CD14-positive monocyte (primary cell): ENCODE results near the gene POP7. TPM values are rescaled to one million over a fixed set of nuclear protein-coding genes. Genes with fewer than 3 reads are reported as not detected.
A peak's percentile ranks its signal among the peaks of the same experiment; 100 is the strongest.
"Not testable (repeated sequence)": the region's sequence is repeated elsewhere in the genome, so short reads cannot be mapped to it uniquely, and the experiment has no call there.

Experiments used
- DNase-seq, 3 donors: peaks; one replicate each; pipeline ENCODE4 v3.0.0-alpha.2; 2011 to 2022
- H2AFZ ChIP-seq: 2 replicates; pipeline ENCODE4 v1.6.0; 2012; ENCODE audit warnings: mild to moderate bottlenecking, low read depth, low read length, inconsistent platforms; ENCODE audit not compliant: insufficient read depth, poor library complexity, severe bottlenecking
- H3K27ac ChIP-seq, 2 donors: 1 replicate in 1 of 2; 2 replicates in 1 of 2; pipeline ENCODE4 v1.5.1; 2012 to 2013; ENCODE audit warnings: low read length in 2 of 2, control low read depth in 1 of 2, inconsistent platforms in 1 of 2, low read depth in 1 of 2, mild to moderate bottlenecking in 1 of 2
- H3K27me3 ChIP-seq, 2 donors: one replicate each; pipeline versions ENCODE4 v1.6.0 to v1.6.1; 2011 to 2013; ENCODE audit warnings: low read length in 2 of 2; ENCODE audit not compliant: control insufficient read depth in 2 of 2, insufficient read depth in 2 of 2
- H3K36me3 ChIP-seq, 2 donors: replicated peaks in 1 of 2; 1 replicate in 1 of 2; 2 replicates in 1 of 2; pipeline versions ENCODE4 v1.5.1 to v1.6.1; 2012 to 2013; ENCODE audit warnings: low read length in 2 of 2, control low read depth in 1 of 2, inconsistent platforms in 1 of 2, mild to moderate bottlenecking in 1 of 2; ENCODE audit not compliant: insufficient read depth in 2 of 2, control insufficient read depth in 1 of 2
- H3K4me1 ChIP-seq, 2 donors: 1 replicate in 1 of 2; 2 replicates in 1 of 2; pipeline versions ENCODE4 v1.5.1 to v1.6.1; 2012 to 2013; ENCODE audit warnings: low read length in 2 of 2, control low read depth in 1 of 2, inconsistent platforms in 1 of 2, mild to moderate bottlenecking in 1 of 2, moderate library complexity in 1 of 2; ENCODE audit not compliant: insufficient read depth in 2 of 2, control insufficient read depth in 1 of 2
- H3K4me2 ChIP-seq: replicated peaks from 2 replicates; pipeline ENCODE3; 2012; ENCODE audit warnings: low read length, moderate library complexity, mild to moderate bottlenecking; ENCODE audit not compliant: poor library complexity, severe bottlenecking; ENCODE audit errors: extremely low read depth
- H3K4me3 ChIP-seq, 3 experiments: fragments of 200-600 bp in 1 of 3; sonication (generic) in 1 of 3; replicated peaks in 1 of 3; 1 replicate in 2 of 3; 2 replicates in 1 of 3; pipeline ENCODE4 v1.5.1; 2011 to 2013; ENCODE audit warnings: low read length in 3 of 3, mild to moderate bottlenecking in 3 of 3, control low read depth in 2 of 3, low read depth in 2 of 3, inconsistent platforms in 1 of 3, moderate library complexity in 1 of 3
- H3K79me2 ChIP-seq: 2 replicates; pipeline ENCODE4 v1.6.0; 2012; ENCODE audit warnings: mild to moderate bottlenecking, control low read depth, inconsistent platforms, low read length, moderate library complexity; ENCODE audit not compliant: insufficient read depth
- H3K9ac ChIP-seq: 2 replicates; pipeline ENCODE4 v1.6.0; 2017; ENCODE audit warnings: low read length, mild to moderate bottlenecking; ENCODE audit not compliant: insufficient read depth, poor library complexity, severe bottlenecking
- H3K9me3 ChIP-seq, 2 donors: replicated peaks in 1 of 2; 1 replicate in 1 of 2; 2 replicates in 1 of 2; pipeline versions ENCODE4 v1.5.1 to v1.6.1; 2012 to 2013; ENCODE audit warnings: low read length in 2 of 2, control low read depth in 1 of 2; ENCODE audit not compliant: control insufficient read depth in 1 of 2, insufficient read depth in 1 of 2
- H4K20me1 ChIP-seq: 2 replicates; pipeline ENCODE4 v1.6.0; 2012; ENCODE audit warnings: mild to moderate bottlenecking, low read length, control low read depth, moderate library complexity; ENCODE audit not compliant: insufficient read depth
- H3K27ac Mint-ChIP-seq, 7 donors: one replicate each; pipeline ENCODE4 v1.8.0; 2020; ENCODE audit warnings: mild to moderate bottlenecking in 7 of 7, mixed read lengths in 7 of 7, moderate library complexity in 6 of 7, inconsistent platforms in 2 of 7
- H3K27me3 Mint-ChIP-seq, 3 donors: one replicate each; pipeline ENCODE4 v1.8.0; 2021 to 2022; ENCODE audit warnings: low read depth in 3 of 3, mild to moderate bottlenecking in 3 of 3, mixed read lengths in 3 of 3, moderate library complexity in 3 of 3, inconsistent platforms in 1 of 3
- H3K36me3 Mint-ChIP-seq, 2 donors: one replicate each; pipeline ENCODE4 v1.8.0; 2020; ENCODE audit warnings: mixed read lengths in 2 of 2, inconsistent platforms in 1 of 2, mild to moderate bottlenecking in 1 of 2
- H3K4me1 Mint-ChIP-seq: one replicate; pipeline ENCODE4 v1.8.0; 2020; ENCODE audit warnings: mild to moderate bottlenecking, mixed read lengths
- H3K4me3 Mint-ChIP-seq, 2 donors: one replicate each; pipeline ENCODE4 v1.8.0; 2020; ENCODE audit warnings: mild to moderate bottlenecking in 2 of 2, mixed read lengths in 2 of 2, moderate library complexity in 1 of 2
- H3K9me3 Mint-ChIP-seq, 7 donors: one replicate each; pipeline ENCODE4 v1.8.0; 2020 to 2022; ENCODE audit warnings: mixed read lengths in 7 of 7, mild to moderate bottlenecking in 6 of 7, moderate library complexity in 6 of 7, inconsistent platforms in 2 of 7
- CTCF ChIP-seq: fragments of 200-600 bp; IDR thresholded peaks from one replicate; pipeline ENCODE4 v1.8.0; 2022; ENCODE audit warnings: antibody characterized with exemption, mild to moderate bottlenecking
- WGBS: methylation state at CpG from one replicate; pipeline ENCODE4 v1.1.5; 2013; ENCODE audit warnings: missing lambda C conversion rate; ENCODE audit not compliant: insufficient coverage; 5-methylcytosine and 5-hydroxymethylcytosine counted together
- intact Hi-C, 2 donors: fragments of 100-400 bp; cut with micrococcal nuclease; formaldehyde crosslinking; loops; one replicate each; pipeline versions ENCODE4 v1.15.0 to v1.15.1; 2023
- polyA plus RNA-seq, 3 donors: library from polyadenylated mRNA; depleted of rRNA in 1 of 3; unstranded in 2 of 3; stranded (reverse) in 1 of 3; fragments of 300-500 nt in 2 of 3; fragments of >200 nt in 1 of 3; fragmentation: Illumina TruSeq in 2 of 3; gene quantifications; 1 replicate in 2 of 3; 2 replicates in 1 of 3; pipeline ENCODE4 v1.2.3, GENCODE V29; 2012 to 2021

Gene POP7
- polyA plus RNA-seq, 3 donors, result 11.1 to 48.5 (median 41.6) TPM

DNA sequence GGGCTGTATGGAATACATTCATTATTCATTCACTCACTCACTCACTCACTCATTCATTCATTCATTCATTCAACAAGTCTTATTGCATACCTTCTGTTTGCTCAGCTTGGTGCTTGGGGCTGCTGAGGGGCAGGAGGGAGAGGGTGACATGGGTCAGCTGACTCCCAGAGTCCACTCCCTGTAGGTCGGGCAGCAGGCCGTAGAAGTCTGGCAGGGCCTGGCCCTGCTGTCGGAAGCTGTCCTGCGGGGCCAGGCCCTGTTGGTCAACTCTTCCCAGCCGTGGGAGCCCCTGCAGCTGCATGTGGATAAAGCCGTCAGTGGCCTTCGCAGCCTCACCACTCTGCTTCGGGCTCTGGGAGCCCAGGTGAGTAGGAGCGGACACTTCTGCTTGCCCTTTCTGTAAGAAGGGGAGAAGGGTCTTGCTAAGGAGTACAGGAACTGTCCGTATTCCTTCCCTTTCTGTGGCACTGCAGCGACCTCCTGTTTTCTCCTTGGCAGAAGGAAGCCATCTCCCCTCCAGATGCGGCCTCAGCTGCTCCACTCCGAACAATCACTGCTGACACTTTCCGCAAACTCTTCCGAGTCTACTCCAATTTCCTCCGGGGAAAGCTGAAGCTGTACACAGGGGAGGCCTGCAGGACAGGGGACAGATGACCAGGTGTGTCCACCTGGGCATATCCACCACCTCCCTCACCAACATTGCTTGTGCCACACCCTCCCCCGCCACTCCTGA lies 16.7 kb downstream of the POP7 start:
- TF ChIP-seq CTCF, result no peak
- H3K36me3 ChIP-seq, result no peaks in the 10 kb centered on the region
- H4K20me1 ChIP-seq, result no peaks in the 10 kb centered on the region
- H3K27ac ChIP-seq, result no peak overlapping the region
- H3K9ac ChIP-seq, result no peak overlapping the region
- H3K4me2 ChIP-seq, result no peak overlapping the region
- DNase-seq, result no peak
- H3K79me2 ChIP-seq, result no peaks in the 10 kb centered on the region
- intact Hi-C loops, result loop anchor here in 1 of 2 donors (10.0 kb wide), 1 partner anchor 132 kb away; the partner anchor contains the start of gene SLC12A9
- H3K27ac Mint-ChIP-seq, result no peak overlapping the region
- no peak overlapping the region for H3K4me3 ChIP-seq
- H2AFZ ChIP-seq, result no peak overlapping the region
- H3K27me3 ChIP-seq, result peaks cover 24 to 34% of the 10 kb centered on the region in 2 donors
- no peaks in the 10 kb centered on the region for H3K4me1 ChIP-seq
- H3K9me3 ChIP-seq, result peaks cover 12 to 15% of the 10 kb centered on the region in 2 donors
- H3K4me3 Mint-ChIP-seq, result peak overlapping the region in 1 of 2 donors; percentile 4
- peaks cover 8% of the 10 kb centered on the region for H3K4me1 Mint-ChIP-seq
- 91% methylated on average over 13 of the region's 17 CpGs for WGBS
- peaks cover 11 to 33% (median 18%) of the 10 kb centered on the region in 7 donors for H3K9me3 Mint-ChIP-seq
- H3K27me3 Mint-ChIP-seq, result peaks cover 50 to 62% (median 52%) of the 10 kb centered on the region in 3 donors
- peaks cover 0 to 4% of the 10 kb centered on the region in 2 donors for H3K36me3 Mint-ChIP-seq

- no peak for DNase-seq
- H3K4me3 Mint-ChIP-seq, result no peak overlapping the region
- intact Hi-C loops, result loop anchor here (2.0 to 10.0 kb wide), 2 partner anchors 131 to 253 kb away; partner anchors contain the start of gene SLC12A9 (in 1 of the 2)
Observed at GRCh38 chr7:100723732-100724275, 17.9 kb downstream of the POP7 start.

GRCh38 chr7:100724364-100724763 lies 18.4 kb downstream of the POP7 start:
- H3K79me2 ChIP-seq, H3K4me3 Mint-ChIP-seq, H3K36me3 ChIP-seq, H3K4me2 ChIP-seq, H3K4me1 ChIP-seq, H3K27ac ChIP-seq, H4K20me1 ChIP-seq, H3K9ac ChIP-seq, DNase-seq, H3K36me3 Mint-ChIP-seq, H3K27ac Mint-ChIP-seq, H3K4me1 Mint-ChIP-seq, H3K4me3 ChIP-seq, H2AFZ ChIP-seq: not testable (repeated sequence)
- no CpG with 5 or more reads among the region's 2 CpGs for WGBS
- H3K9me3 ChIP-seq, result peaks cover 2 to 12% of the 10 kb centered on the region in 2 donors
- peaks cover 19 to 27% of the 10 kb centered on the region in 2 donors for H3K27me3 ChIP-seq
- Mint-ChIP-seq H3K9me3 (peaks cover 0 to 16% (median 3%) of the 10 kb centered on the region in 7 donors), H3K27me3 (peaks cover 44 to 54% (median 49%) of the 10 kb centered on the region in 3 donors)
- intact Hi-C loops, result loop anchor here (2.0 to 10.0 kb wide), 2 partner anchors 130 to 254 kb away; partner anchors contain the start of gene SLC12A9 (in 1 of the 2)

More at GRCh38 chr7:100723732-100724275, 17.9 kb downstream of the POP7 start:
- Histone ChIP-seq H4K20me1 (no peaks in the 10 kb centered on the region), H3K9ac (no peak overlapping the region), H3K79me2 (no peaks in the 10 kb centered on the region), H3K27ac (no peak overlapping the region), H2AFZ (no peak overlapping the region), H3K9me3 (peaks cover 8 to 12% of the 10 kb centered on the region in 2 donors), H3K27me3 (peaks cover 24 to 33% of the 10 kb centered on the region in 2 donors), H3K4me2 (no peak overlapping the region), H3K4me3 (no peak overlapping the region), H3K4me1 (no peaks in the 10 kb centered on the region), H3K36me3 (no peaks in the 10 kb centered on the region)
- Mint-ChIP-seq H3K27me3 (peaks cover 48 to 59% (median 52%) of the 10 kb centered on the region in 3 donors), H3K27ac (no peak overlapping the region), H3K4me1 (peaks cover 8% of the 10 kb centered on the region), H3K9me3 (peaks cover 3 to 21% (median 7%) of the 10 kb centered on the region in 7 donors), H3K36me3 (peaks cover 0 to 3% of the 10 kb centered on the region in 2 donors)
- TF ChIP-seq CTCF, result no peak
- 89% methylated on average over 11 of the region's 16 CpGs for WGBS
